ENCODE results near the gene MT1G.
"Not testable (repeated sequence)": the region's sequence is repeated elsewhere in the genome, so short reads cannot be mapped to it uniquely, and the experiment has no call there.

Gene MT1G

GRCh38 chr16:56667581-56668571, at the start of gene MT1G:
TSS of gene MT1G (minus strand) at chr16:56668065. CDS start at chr16:56667993, 72 bp downstream.
- Mint-ChIP-seq H3K27ac (no peak within 1 kb of the TSS), H3K4me1 (peaks cover 22% of the 10 kb centered on the region), H3K9me3 (no peaks in the 10 kb centered on the region), H3K36me3 (no peaks in the 10 kb centered on the region), H3K27me3 (peaks cover 36% of the 10 kb centered on the region), H3K4me3 (peak within 1 kb of the TSS; percentile 52)

- not testable (repeated sequence) for H3K4me3 Mint-ChIP-seq, H3K36me3 Mint-ChIP-seq, H3K9me3 Mint-ChIP-seq, H3K27me3 Mint-ChIP-seq, H3K4me1 Mint-ChIP-seq, H3K27ac Mint-ChIP-seq
These were observed 49.7 kb upstream of the MT1G start for GRCh38 chr16:56717532-56717931.

- Mint-ChIP-seq H3K4me3 (no peak overlapping the region), H3K4me1 (peaks cover 1% of the 10 kb centered on the region), H3K27me3 (no peaks in the 10 kb centered on the region), H3K27ac (no peak overlapping the region), H3K36me3 (no peaks in the 10 kb centered on the region), H3K9me3 (no peaks in the 10 kb centered on the region)
These were observed 48.9 kb upstream of the MT1G start for GRCh38 chr16:56716761-56717160.

GRCh38 chr16:56715126-56715525, 47.3 kb upstream of the MT1G start:
- Mint-ChIP-seq H3K27ac (no peak overlapping the region), H3K4me1 (peaks cover 14% of the 10 kb centered on the region)

GRCh38 chr16:56713794-56714193, 45.9 kb upstream of the MT1G start:
- H3K27me3 Mint-ChIP-seq: no peaks in the 10 kb centered on the region
- peaks cover 26% of the 10 kb centered on the region for H3K4me1 Mint-ChIP-seq
- H3K27ac Mint-ChIP-seq: no peak overlapping the region
- H3K36me3 Mint-ChIP-seq: no peaks in the 10 kb centered on the region
- no peak overlapping the region for H3K4me3 Mint-ChIP-seq
- no peaks in the 10 kb centered on the region for H3K9me3 Mint-ChIP-seq

More at GRCh38 chr16:56715126-56715525, 47.3 kb upstream of the MT1G start:
- Mint-ChIP-seq H3K9me3 (no peaks in the 10 kb centered on the region), H3K36me3 (no peaks in the 10 kb centered on the region), H3K27me3 (no peaks in the 10 kb centered on the region), H3K4me3 (no peak overlapping the region)

GRCh38 chr16:56711862-56712261, 44.0 kb upstream of the MT1G start:
- Mint-ChIP-seq H3K27me3 (no peaks in the 10 kb centered on the region), H3K4me1 (peaks cover 39% of the 10 kb centered on the region), H3K4me3 (no peak overlapping the region), H3K9me3 (no peaks in the 10 kb centered on the region), H3K27ac (no peak overlapping the region), H3K36me3 (no peaks in the 10 kb centered on the region)

- Mint-ChIP-seq H3K36me3 (no peaks in the 10 kb centered on the region), H3K4me3 (no peak overlapping the region), H3K27me3 (no peaks in the 10 kb centered on the region), H3K27ac (no peak overlapping the region), H3K9me3 (no peaks in the 10 kb centered on the region), H3K4me1 (peaks cover 39% of the 10 kb centered on the region)
These were observed 42.4 kb upstream of the MT1G start for GRCh38 chr16:56710181-56710737.

GRCh38 chr16:56709443-56710040, 41.7 kb upstream of the MT1G start:
- Mint-ChIP-seq H3K9me3 (no peaks in the 10 kb centered on the region), H3K4me3 (peak overlapping the region; percentile 70), H3K4me1 (peaks cover 39% of the 10 kb centered on the region), H3K27me3 (no peaks in the 10 kb centered on the region), H3K27ac (no peak overlapping the region), H3K36me3 (no peaks in the 10 kb centered on the region)

- Mint-ChIP-seq H3K36me3 (no peaks in the 10 kb centered on the region), H3K27ac (peak overlapping the region; percentile 53), H3K9me3 (no peaks in the 10 kb centered on the region), H3K4me1 (peaks cover 39% of the 10 kb centered on the region), H3K27me3 (no peaks in the 10 kb centered on the region), H3K4me3 (peak overlapping the region; percentile 70)
These were observed 40.9 kb upstream of the MT1G start for GRCh38 chr16:56708525-56709442.

GRCh38 chr16:56702836-56703235, 35.0 kb upstream of the MT1G start:
- H3K9me3 Mint-ChIP-seq: no peaks in the 10 kb centered on the region
- H3K27ac Mint-ChIP-seq: no peak overlapping the region
- no peaks in the 10 kb centered on the region for H3K36me3 Mint-ChIP-seq
- H3K4me3 Mint-ChIP-seq: no peak overlapping the region
- no peaks in the 10 kb centered on the region for H3K27me3 Mint-ChIP-seq
- peaks cover 14% of the 10 kb centered on the region for H3K4me1 Mint-ChIP-seq

- Mint-ChIP-seq H3K4me3 (no peak overlapping the region), H3K36me3 (no peaks in the 10 kb centered on the region), H3K4me1 (peaks cover 10% of the 10 kb centered on the region), H3K27ac (no peak overlapping the region), H3K27me3 (no peaks in the 10 kb centered on the region), H3K9me3 (no peaks in the 10 kb centered on the region)
These were observed 33.7 kb upstream of the MT1G start for GRCh38 chr16:56701534-56701933.

GRCh38 chr16:56700631-56701030, 32.8 kb upstream of the MT1G start:
- Mint-ChIP-seq H3K4me3 (no peak overlapping the region), H3K27ac (no peak overlapping the region), H3K36me3 (no peaks in the 10 kb centered on the region), H3K9me3 (no peaks in the 10 kb centered on the region), H3K4me1 (peaks cover 10% of the 10 kb centered on the region), H3K27me3 (no peaks in the 10 kb centered on the region)

GRCh38 chr16:56700195-56700594, 32.3 kb upstream of the MT1G start:
- H3K4me1 Mint-ChIP-seq: peaks cover 10% of the 10 kb centered on the region
- no peaks in the 10 kb centered on the region for H3K36me3 Mint-ChIP-seq
- H3K9me3 Mint-ChIP-seq: no peaks in the 10 kb centered on the region
- H3K27me3 Mint-ChIP-seq: no peaks in the 10 kb centered on the region
- H3K27ac Mint-ChIP-seq: no peak overlapping the region
- H3K4me3 Mint-ChIP-seq: no peak overlapping the region

- Mint-ChIP-seq H3K36me3 (no peaks in the 10 kb centered on the region), H3K4me1 (peaks cover 10% of the 10 kb centered on the region), H3K4me3 (no peak overlapping the region), H3K27me3 (no peaks in the 10 kb centered on the region), H3K9me3 (no peaks in the 10 kb centered on the region), H3K27ac (no peak overlapping the region)
These were observed 29.7 kb upstream of the MT1G start for GRCh38 chr16:56697456-56698155.

- H3K27ac Mint-ChIP-seq: no peak overlapping the region
- H3K36me3 Mint-ChIP-seq: no peaks in the 10 kb centered on the region
- H3K4me3 Mint-ChIP-seq: no peak overlapping the region
- H3K4me1 Mint-ChIP-seq: no peaks in the 10 kb centered on the region
- no peaks in the 10 kb centered on the region for H3K9me3 Mint-ChIP-seq
- no peaks in the 10 kb centered on the region for H3K27me3 Mint-ChIP-seq
These were observed 27.4 kb upstream of the MT1G start for GRCh38 chr16:56695246-56695645.
